Right lobe of liver (tissue), 4 donors: ENCODE data around the gene CAMTA1.

Experiments used
- POLR2A ChIP-seq: fragments of 450-650 bp; IDR thresholded peaks from one replicate; pipeline ENCODE4 v1.6.1; 2017; ENCODE audit warnings: antibody characterized with exemption, mild to moderate bottlenecking
- TF ChIP-seq, protein P1 (sequence below), 4 donors: fragments of 200-600 bp in 3 of 4; fragments of 450-650 bp in 1 of 4; IDR thresholded peaks; one replicate each; pipeline versions ENCODE4 v1.5.1 to v1.8.0; 2016 to 2022; ENCODE audit warnings: antibody characterized with exemption in 4 of 4, mild to moderate bottlenecking in 2 of 4
- donor health status: DM: no; HTN: no; CAD: no.
- donor health status: DM: no; HTN: no; CAD: no.
- donor health status: DM: no; HTN: yes; CAD: no.

DNA sequence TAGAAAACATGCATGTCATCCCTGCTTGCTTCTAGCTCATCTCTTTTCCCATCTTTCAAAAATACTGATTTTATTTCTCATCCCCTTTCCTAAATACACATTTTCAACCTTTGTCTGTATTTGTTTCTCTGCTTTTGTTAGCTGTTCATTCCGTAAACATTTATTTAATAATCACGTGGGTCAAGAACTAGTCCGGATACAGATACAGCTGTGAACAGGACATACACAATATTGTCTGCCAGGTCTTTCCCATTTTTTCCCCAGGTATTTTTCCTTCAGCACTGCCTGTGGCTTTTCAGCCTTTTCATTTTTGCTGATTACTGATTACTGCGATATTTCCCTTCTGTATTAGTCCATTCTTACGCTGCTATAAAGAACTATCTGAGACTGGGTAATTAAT is 1004.6 kb downstream of the CAMTA1 start:
- TF ChIP-seq, protein P1, sequence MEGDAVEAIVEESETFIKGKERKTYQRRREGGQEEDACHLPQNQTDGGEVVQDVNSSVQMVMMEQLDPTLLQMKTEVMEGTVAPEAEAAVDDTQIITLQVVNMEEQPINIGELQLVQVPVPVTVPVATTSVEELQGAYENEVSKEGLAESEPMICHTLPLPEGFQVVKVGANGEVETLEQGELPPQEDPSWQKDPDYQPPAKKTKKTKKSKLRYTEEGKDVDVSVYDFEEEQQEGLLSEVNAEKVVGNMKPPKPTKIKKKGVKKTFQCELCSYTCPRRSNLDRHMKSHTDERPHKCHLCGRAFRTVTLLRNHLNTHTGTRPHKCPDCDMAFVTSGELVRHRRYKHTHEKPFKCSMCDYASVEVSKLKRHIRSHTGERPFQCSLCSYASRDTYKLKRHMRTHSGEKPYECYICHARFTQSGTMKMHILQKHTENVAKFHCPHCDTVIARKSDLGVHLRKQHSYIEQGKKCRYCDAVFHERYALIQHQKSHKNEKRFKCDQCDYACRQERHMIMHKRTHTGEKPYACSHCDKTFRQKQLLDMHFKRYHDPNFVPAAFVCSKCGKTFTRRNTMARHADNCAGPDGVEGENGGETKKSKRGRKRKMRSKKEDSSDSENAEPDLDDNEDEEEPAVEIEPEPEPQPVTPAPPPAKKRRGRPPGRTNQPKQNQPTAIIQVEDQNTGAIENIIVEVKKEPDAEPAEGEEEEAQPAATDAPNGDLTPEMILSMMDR (IDR thresholded peaks at IDR 0.05): no peak
- no peak for TF ChIP-seq POLR2A
